Erythroblast (primary cell): ENCODE data around the gene ITGA11.

Experiments
- DNase-seq, 2 experiments: peaks; one replicate each; lab custom pipeline; 2025; lab: John Stamatoyannopoulos, UW
- GATA1 ChIP-seq: IDR thresholded peaks from 2 replicates; pipeline ENCODE4 v1.6.1; 2011; ENCODE audit warnings: low read depth, mild to moderate bottlenecking, control low read depth, low read length, moderate library complexity
- POLR2A ChIP-seq: IDR thresholded peaks from 2 replicates; pipeline ENCODE4 v1.6.1; 2011; ENCODE audit warnings: mild to moderate bottlenecking, low read length

ITGA11 gene, protein sequence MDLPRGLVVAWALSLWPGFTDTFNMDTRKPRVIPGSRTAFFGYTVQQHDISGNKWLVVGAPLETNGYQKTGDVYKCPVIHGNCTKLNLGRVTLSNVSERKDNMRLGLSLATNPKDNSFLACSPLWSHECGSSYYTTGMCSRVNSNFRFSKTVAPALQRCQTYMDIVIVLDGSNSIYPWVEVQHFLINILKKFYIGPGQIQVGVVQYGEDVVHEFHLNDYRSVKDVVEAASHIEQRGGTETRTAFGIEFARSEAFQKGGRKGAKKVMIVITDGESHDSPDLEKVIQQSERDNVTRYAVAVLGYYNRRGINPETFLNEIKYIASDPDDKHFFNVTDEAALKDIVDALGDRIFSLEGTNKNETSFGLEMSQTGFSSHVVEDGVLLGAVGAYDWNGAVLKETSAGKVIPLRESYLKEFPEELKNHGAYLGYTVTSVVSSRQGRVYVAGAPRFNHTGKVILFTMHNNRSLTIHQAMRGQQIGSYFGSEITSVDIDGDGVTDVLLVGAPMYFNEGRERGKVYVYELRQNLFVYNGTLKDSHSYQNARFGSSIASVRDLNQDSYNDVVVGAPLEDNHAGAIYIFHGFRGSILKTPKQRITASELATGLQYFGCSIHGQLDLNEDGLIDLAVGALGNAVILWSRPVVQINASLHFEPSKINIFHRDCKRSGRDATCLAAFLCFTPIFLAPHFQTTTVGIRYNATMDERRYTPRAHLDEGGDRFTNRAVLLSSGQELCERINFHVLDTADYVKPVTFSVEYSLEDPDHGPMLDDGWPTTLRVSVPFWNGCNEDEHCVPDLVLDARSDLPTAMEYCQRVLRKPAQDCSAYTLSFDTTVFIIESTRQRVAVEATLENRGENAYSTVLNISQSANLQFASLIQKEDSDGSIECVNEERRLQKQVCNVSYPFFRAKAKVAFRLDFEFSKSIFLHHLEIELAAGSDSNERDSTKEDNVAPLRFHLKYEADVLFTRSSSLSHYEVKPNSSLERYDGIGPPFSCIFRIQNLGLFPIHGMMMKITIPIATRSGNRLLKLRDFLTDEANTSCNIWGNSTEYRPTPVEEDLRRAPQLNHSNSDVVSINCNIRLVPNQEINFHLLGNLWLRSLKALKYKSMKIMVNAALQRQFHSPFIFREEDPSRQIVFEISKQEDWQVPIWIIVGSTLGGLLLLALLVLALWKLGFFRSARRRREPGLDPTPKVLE

DNA sequence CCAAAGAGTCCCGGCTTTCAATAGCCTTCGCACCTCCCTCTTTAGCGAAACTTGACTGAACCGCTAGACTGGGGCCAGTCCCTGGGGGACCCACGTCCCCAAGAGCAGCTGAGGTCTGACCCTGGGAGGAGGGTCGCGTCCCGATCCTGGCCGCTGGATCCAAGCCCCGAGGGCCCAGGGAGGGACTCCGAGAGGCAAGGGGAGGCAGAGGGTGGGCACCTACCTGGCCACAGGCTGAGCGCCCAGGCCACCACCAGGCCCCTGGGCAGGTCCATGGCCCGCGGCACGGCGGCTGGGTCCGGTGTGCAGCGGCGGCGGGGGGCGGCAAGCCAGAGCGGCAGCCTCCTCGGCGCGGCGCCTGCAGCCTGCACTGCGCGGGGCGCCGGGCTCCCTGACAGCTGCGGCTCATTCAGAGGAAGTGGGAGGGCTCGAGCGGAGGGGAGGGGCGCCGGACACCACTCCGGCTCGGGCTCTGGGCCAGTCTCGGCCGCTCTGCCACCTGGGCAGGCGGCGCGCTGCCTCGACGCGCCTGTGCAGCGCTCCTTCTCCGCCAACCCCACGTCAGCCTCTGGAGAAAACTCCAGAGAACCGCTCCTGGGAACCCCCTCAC is at the start of gene ITGA11:
ITGA11 (minus strand) TSS at position 372 of the 610 bp plus-strand sequence; CDS start at position 275, 97 bp downstream.
- TF ChIP-seq GATA1 (no peak), POLR2A (no peak)
- DNase-seq: no peak

GRCh38 chr15:68481321-68481720 is 49.4 kb upstream of the ITGA11 start:
- no peak for DNase-seq
- TF ChIP-seq POLR2A (no peak), GATA1 (no peak)

DNA sequence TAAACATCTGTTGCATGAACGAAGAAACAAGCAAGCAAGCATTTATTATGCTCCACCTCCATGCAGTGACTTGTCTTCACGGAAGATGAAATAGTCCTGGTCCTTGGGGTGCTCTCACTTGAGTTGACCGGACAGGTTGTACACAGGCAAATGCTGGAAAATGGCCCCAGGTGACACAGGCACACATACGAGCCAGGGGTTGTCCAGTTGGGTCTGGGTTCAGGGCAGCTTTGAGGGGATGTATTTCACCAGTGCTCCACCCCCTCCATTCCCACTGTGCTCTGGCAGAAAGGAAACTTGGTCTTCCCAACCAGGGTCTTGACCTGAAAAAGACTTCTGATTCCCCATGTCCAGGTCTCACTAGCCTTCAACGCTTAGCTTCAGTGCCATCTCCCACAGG is 48.3 kb upstream of the ITGA11 start:
- no peak for DNase-seq
- TF ChIP-seq GATA1: no peak

DNA sequence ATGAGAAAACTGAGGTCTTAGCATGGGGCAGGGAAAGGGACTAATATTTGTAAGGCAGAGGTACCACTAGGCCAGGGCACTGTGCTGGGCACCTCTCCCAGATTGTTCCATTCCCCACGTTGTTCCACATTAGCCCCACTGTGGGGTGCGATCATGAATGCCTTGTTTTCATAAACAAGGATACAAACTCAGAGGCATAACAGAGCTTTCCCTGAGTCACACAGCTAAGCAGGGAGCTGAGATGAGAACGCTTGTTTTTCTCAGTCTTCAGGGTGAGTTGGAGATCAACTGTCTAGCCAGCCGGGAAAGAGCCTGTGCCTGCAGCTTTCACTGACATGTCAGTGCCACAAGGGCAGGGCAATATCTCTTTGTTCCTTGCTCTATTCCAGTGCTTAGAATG is 47.9 kb upstream of the ITGA11 start:
- TF ChIP-seq POLR2A (no peak), GATA1 (no peak)
- DNase-seq: no peak

DNA sequence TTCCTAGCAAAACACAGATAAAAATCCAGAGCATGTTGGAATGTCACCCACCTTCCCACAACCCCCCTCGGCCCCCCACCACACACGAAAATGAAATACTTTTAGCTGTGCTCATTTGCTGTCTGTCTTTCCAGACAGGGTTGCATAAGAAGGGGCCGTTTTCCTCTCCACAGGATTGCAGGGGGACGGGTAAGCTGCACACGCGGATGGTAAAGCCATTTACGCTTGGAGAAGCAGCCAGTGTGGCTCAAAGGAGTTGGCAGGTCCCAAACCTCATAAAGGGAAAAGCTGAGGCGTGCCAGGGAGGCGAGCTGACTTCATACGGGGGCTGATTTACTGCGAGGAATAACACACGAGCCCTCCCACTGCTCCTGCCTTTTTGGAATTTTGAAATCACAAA is 47.4 kb upstream of the ITGA11 start:
- TF ChIP-seq POLR2A: no peak
- DNase-seq: no peak

- DNase-seq: no peak
- TF ChIP-seq POLR2A (no peak), GATA1 (no peak)
Measured at GRCh38 chr15:68478853-68479252, 46.9 kb upstream of the ITGA11 start.

DNA sequence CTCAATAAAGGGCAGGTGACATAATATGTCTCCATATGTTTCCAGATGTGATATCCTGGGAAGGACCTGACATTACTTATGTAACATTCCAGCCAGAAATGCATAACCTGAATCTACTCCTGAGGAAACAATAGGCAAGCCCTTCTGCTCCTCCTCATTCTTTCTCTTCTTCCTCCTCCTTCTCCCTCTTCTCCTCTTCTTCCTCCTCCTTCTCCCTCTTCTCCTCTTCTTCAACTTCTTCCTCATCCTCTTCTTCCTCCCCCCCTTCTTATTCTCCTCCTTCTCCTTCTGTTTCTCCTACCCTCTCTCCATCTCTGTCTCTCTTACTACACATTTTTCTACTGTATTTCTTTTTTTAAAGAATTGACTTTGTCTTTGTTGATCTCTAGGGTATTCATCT is 43.5 kb upstream of the ITGA11 start:
- no peak for TF ChIP-seq GATA1
- TF ChIP-seq POLR2A: no peak
- DNase-seq: no peak

GRCh38 chr15:68471541-68471940 is 39.6 kb upstream of the ITGA11 start:
- DNase-seq: no peak
- TF ChIP-seq POLR2A (no peak), GATA1 (no peak)

DNA sequence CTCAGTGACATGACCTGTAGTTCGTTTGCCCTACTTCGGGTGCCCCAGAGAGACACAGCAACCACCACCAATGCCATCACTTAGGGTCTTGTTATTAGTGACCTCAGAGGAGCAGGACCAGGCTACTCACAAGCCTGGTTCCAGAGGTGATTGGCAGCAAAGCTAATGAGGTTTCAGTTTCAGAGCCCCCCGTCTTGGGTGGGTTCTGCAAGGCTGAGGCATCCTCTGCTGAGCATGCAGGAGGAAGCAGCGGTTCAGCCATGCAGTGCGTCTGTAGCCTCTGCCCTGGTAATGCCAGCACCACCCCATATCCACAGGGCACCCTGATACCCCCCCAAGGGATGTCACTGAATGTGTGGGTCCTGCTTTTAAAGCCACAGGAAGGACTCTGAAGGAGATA is 39.0 kb upstream of the ITGA11 start:
- no peak for DNase-seq
- TF ChIP-seq POLR2A (no peak), GATA1 (no peak)

GRCh38 chr15:68470049-68470742 is 38.2 kb upstream of the ITGA11 start:
- DNase-seq: no peak
- TF ChIP-seq GATA1 (no peak), POLR2A (no peak)

DNA sequence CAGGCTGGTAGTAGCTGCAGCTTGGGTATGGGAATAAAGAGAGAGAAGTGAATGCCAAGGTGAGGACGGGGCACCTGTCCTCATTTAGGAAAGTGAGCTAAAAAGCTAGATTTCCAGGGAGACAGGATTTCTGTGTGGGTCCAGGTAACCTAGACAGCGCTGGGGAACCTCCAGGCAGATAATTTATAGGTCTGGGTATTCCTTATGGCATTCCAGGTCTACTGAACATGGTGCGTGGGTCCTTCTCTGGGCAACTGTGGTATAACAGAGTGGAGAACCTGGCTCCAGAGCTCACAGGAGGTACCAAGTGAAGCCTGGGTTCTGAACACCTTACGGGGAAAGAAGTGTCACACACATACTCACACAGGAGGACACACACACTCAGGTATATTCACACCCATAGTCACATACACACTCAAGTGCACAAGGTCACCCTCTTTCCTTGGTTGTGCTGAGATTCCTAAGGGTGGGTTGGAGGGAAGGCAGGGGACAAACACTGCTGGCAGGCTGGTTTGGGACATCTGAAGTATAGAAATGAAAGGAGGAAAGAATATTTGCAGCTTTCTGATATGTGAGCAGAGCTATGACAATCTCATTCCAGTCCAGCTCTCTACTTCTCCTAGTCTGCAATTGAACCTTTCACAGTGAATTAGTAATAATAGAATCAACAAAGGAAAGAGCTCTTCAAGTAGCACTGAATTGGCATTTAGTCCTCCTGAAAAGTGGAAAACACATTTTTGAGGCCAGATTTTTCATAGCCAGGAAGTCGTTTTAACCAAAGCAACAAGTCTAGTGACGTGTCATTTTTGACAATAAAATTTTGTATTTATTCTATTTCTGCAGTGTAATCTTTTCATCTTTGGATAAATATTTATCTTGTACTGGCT is 37.4 kb upstream of the ITGA11 start:
- TF ChIP-seq POLR2A (no peak), GATA1 (no peak)
- no peak for DNase-seq

DNA sequence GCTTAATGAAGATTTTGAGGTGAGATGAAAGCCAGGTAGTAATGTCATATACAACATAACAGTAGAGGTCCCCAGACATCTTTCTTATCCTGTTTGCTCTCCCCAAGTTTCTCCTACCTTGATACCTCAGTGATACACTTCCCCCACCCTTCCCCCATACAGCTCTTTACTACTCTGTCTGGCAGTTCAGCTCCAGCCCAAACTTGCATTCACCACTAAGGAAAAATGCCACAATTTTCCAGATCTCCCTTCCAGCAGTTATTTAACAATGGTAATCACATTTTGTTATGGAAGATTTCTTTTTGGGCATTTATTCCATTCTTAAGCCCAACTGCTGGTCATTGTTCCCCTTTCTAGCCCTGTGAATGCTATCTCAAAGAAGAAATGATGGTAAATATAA is 34.9 kb upstream of the ITGA11 start:
- no peak for DNase-seq
- TF ChIP-seq POLR2A (no peak), GATA1 (no peak)
